ENCODE data around the gene RCHY1. TPM values are rescaled to one million over a fixed set of nuclear protein-coding genes. Genes with fewer than 3 reads are reported as not detected.

Gene RCHY1
- total and polyA plus RNA-seq, 8 donors: 28.3 to 44.5 (median 40.0) TPM

GRCh38 chr4:75432683-75433082 lies 81.5 kb downstream of the RCHY1 start:
- Histone ChIP-seq H3K4me1 (no peaks in the 10 kb centered on the region), H3K36me3 (no peaks in the 10 kb centered on the region), H3K27me3 (no peaks in the 10 kb centered on the region), H3K27ac (no peak overlapping the region), H3K4me3 (no peak overlapping the region), H3K9me3 (peaks cover 0 to 2% of the 10 kb centered on the region in 2 donors)
- ATAC-seq (no peak), DNase-seq (no peak)
- intact Hi-C loops (cut with DNase I): no loop called here
- TF ChIP-seq, protein P1, sequence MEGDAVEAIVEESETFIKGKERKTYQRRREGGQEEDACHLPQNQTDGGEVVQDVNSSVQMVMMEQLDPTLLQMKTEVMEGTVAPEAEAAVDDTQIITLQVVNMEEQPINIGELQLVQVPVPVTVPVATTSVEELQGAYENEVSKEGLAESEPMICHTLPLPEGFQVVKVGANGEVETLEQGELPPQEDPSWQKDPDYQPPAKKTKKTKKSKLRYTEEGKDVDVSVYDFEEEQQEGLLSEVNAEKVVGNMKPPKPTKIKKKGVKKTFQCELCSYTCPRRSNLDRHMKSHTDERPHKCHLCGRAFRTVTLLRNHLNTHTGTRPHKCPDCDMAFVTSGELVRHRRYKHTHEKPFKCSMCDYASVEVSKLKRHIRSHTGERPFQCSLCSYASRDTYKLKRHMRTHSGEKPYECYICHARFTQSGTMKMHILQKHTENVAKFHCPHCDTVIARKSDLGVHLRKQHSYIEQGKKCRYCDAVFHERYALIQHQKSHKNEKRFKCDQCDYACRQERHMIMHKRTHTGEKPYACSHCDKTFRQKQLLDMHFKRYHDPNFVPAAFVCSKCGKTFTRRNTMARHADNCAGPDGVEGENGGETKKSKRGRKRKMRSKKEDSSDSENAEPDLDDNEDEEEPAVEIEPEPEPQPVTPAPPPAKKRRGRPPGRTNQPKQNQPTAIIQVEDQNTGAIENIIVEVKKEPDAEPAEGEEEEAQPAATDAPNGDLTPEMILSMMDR (IDR thresholded peaks at IDR 0.05): no peak

DNA sequence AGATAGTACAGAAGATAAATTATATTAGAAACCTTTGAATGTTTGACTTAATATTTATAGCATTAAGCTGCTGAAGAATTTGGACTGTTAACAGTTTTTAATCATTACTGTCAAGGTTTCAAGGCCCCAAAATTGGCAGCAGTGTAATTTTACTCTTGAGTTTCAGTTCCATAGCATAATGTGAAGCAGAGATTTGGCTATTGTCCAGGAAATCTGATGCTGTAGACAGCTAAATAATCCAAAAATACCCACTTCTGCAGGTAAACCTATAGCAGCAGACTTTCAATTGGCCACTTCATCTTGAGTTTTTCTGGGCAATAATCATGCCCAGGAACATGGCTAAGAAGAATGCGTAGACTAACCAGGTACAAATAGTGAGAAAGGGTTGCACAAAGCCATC lies 85.0 kb downstream of the RCHY1 start:
- Histone ChIP-seq H3K27ac (no peak overlapping the region), H3K4me1 (no peaks in the 10 kb centered on the region), H3K27me3 (no peaks in the 10 kb centered on the region), H3K36me3 (no peaks in the 10 kb centered on the region), H3K9me3 (no peaks in the 10 kb centered on the region), H3K4me3 (no peak overlapping the region)
- peak in 1 of 4 donors; percentile 5 for DNase-seq
- TF ChIP-seq, protein P1 (IDR thresholded peaks at IDR 0.05): no peak
- intact Hi-C loops (cut with DNase I): no loop called here
- no peak for ATAC-seq

Other genes with a start within 250 kb of the RCHY1 start
- gene THAP6, start 70 bp upstream of the RCHY1 start, total RNA-seq: 10 to 100 TPM; 16.8 to 21.4 TPM
- gene THAP6, start 70 bp upstream of the RCHY1 start, polyA plus RNA-seq (ENCODE audit: insufficient read length in 6 of 6): 10 to 100 TPM; 27.1 to 33.0 (median 30.1) TPM
- gene ODAPH, start 41.7 kb upstream of the RCHY1 start, total RNA-seq: not detected
- under 1 TPM in 3 of 6 donors, not detected in 3; 0.31 to 0.71 (median 0.54) TPM for gene ODAPH, start 41.7 kb upstream of the RCHY1 start, polyA plus RNA-seq (ENCODE audit: insufficient read length in 6 of 6)
- 10 to 100 TPM; 12.5 to 22.6 TPM for gene CDKL2, start 116.1 kb upstream of the RCHY1 start, total RNA-seq
- 1 to 10 TPM; 2.2 to 6.3 (median 5.7) TPM for gene CDKL2, start 116.1 kb upstream of the RCHY1 start, polyA plus RNA-seq (ENCODE audit: insufficient read length in 6 of 6)
- 100 to 1,000 TPM; 105 to 119 TPM for gene G3BP2, start 159.0 kb upstream of the RCHY1 start, total RNA-seq
- gene G3BP2, start 159.0 kb upstream of the RCHY1 start, polyA plus RNA-seq (ENCODE audit: insufficient read length in 6 of 6): 100 to 1,000 TPM; 119 to 136 (median 127) TPM
- 10 to 100 TPM; 64.2 to 72.0 TPM for gene USO1, start 210.2 kb upstream of the RCHY1 start, total RNA-seq
- 10 to 100 TPM; 67.9 to 86.1 (median 78.3) TPM for gene USO1, start 210.2 kb upstream of the RCHY1 start, polyA plus RNA-seq (ENCODE audit: insufficient read length in 6 of 6)